ENCODE measurements around the gene TOPBP1. TPM values are rescaled to one million over a fixed set of nuclear protein-coding genes. Genes with fewer than 3 reads are reported as not detected.

Gene TOPBP1
- total and polyA plus RNA-seq, 9 of the 15 experiments (the other 6 are each of a cell fraction or from before 2014, with no cell fraction given), result 16.6 to 77.6 (median 58.2) TPM

- Histone ChIP-seq H2AFZ (ENCODE audit: low read depth, low read length) (no peak overlapping the region), H3K9ac (ENCODE audit: insufficient read depth in 1 of 2, low read depth in 2 of 2, low read length in 2 of 2) (no peak overlapping the region), H3K27me3 (ENCODE audit: control insufficient read depth in 2 of 2, insufficient read depth in 2 of 2, low read length in 2 of 2) (no peaks in the 10 kb centered on the region), H4K20me1 (replicated peaks; ENCODE audit: control insufficient read depth, insufficient read depth, low read length) (no peaks in the 10 kb centered on the region), H3K27ac (ENCODE audit: extremely low read depth, low read depth, low read length) (no peak overlapping the region), H3K4me3 (no peak overlapping the region), H3K79me2 (ENCODE audit: control insufficient read depth, insufficient read depth, low read length) (no peaks in the 10 kb centered on the region), H3K4me1 (replicated peaks in 1 of 2; ENCODE audit: control insufficient read depth in 2 of 2, insufficient read depth in 2 of 2, low read length in 2 of 2) (no peaks in the 10 kb centered on the region), H3K36me3 (ENCODE audit: control insufficient read depth, insufficient read depth, low read length) (peaks cover 52% of the 10 kb centered on the region; the same call in 2 of the 3 replicates), H3K9me3 (replicated peaks; ENCODE audit: control insufficient read depth, insufficient read depth, low read depth, low read length) (no peaks in the 10 kb centered on the region; the same call in 1 of the 2 replicates), H3K4me2 (ENCODE audit: insufficient read depth, low read length) (no peak overlapping the region), H3K9me1 (ENCODE audit: control insufficient read depth, insufficient read depth, low read length) (no peaks in the 10 kb centered on the region)
- in situ Hi-C loops (cut with MboI) (no loop called here), intact Hi-C loops (cut with micrococcal nuclease) (no loop called here)
- FAIRE-seq (no peak), ATAC-seq (peak; percentile 23; the same call in 2 of the 3 replicates), DNase-seq (ENCODE audit: extremely low read depth in 1 of 4, low spot score in 3 of 4) (no peak)
- WGBS (ENCODE audit: insufficient coverage, low coverage, missing lambda C conversion rate), result 100% methylated on average over 2 of the region's 2 CpGs
- POLR2A ChIA-PET, result interaction anchor here (0.6 to 1.5 kb wide), 2 partner anchors 10 to 19 kb away, joined by 3 read pairs; no protein-coding TSS in a partner anchor
- BruUV-seq (replicated peaks), result no TSS peak
- CTCF ChIA-PET (ENCODE audit: low intra/inter-chr PET ratio), result interaction anchor here (0.6 kb wide), 1 partner anchor 622 kb away, joined by 3 read pairs; no protein-coding TSS in a partner anchor
- peak; percentile 13 for TF ChIP-seq POLR2B (IDR thresholded peaks at IDR 0.05; ENCODE audit: low read depth, partially characterized antibody)
- peak; percentile 57 for TF ChIP-seq POLR2A (conservative IDR thresholded peaks at IDR 0.05)
- TF ChIP-seq POLR2AphosphoS5 (IDR thresholded peaks at IDR 0.05; ENCODE audit: control insufficient read depth, insufficient read depth, low read depth, low read length), result peak; percentile 27; the same call in 1 of the 2 replicates
- no peak for TF ChIP-seq VEZF1 (CRISPR knock-in tag; IDR thresholded peaks at IDR 0.05)
- TF ChIP-seq FOXO4 (CRISPR knock-in tag; IDR thresholded peaks at IDR 0.05), result no peak
- TF ChIP-seq SAP30 (IDR thresholded peaks at IDR 0.05; ENCODE audit: borderline replicate concordance, insufficient read depth, low read depth, low read length, poor library complexity, severe bottlenecking), result no peak
- no peak for TF ChIP-seq ZNF395 (CRISPR knock-in tag; IDR thresholded peaks at IDR 0.05)
These were observed 72.8 kb downstream of the TOPBP1 start for GRCh38 chr3:133588784-133589465.
